ENCODE results near the gene TRIM10.

- TF ChIP-seq CTCF (IDR thresholded peaks at IDR 0.05; ENCODE audit: low read length) (no peak), EZH2 (optimal IDR thresholded peaks at IDR 0.05; ENCODE audit: low read depth, low read length) (no peak), EZH2phosphoT487 (IDR thresholded peaks at IDR 0.05; ENCODE audit: low read length) (no peak)
Measured at GRCh38 chr6:30149858-30150550, 11.0 kb downstream of the TRIM10 start.

Data from MM.1S (cell line).